ENCODE measurements around the gene ANKRD33B. TPM values are rescaled to one million over a fixed set of nuclear protein-coding genes. Genes with fewer than 3 reads are reported as not detected.

Gene ANKRD33B
- total and polyA plus RNA-seq, 2 donors from 2014 or later = 4.8 to 20.3 TPM

DNA sequence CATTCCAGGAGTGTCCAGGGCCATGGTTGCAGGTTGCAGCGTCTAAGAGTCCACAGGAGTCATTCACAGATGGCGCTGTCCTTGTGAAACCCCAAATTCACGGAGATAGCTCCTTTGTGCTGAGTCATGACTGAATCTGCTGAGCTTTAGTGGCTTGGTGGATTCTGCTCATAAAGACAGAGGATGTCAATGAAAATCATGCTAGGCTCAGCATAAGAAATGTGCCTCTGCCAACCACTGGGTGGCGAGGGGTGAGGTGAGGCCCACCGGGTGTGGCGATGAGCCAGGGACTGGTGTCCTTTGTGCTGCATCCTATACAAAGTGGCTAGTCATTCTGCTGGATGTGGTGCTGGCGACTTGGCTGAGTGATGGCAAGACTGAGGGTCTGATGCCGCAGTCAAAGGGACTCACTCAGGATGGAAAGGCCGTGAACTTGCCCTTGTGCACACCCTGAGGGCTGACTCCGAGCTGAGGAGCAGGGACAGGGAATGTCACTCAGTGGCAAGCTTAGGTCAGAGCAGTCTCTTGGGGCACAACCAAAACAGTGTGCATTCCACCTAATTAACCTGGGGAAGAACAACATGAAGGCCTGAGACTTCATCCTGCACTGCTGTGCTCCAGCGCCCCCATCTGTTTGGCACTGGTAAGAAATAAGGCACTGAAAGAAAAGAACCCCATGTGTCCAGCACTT is 125.7 kb downstream of the ANKRD33B start:
- H3K36me3 ChIP-seq (ENCODE audit: control insufficient read depth in 2 of 3, insufficient read depth in 3 of 3, low read length in 3 of 3) = no peaks in the 10 kb centered on the region
- DNase-seq (no peak), FAIRE-seq (no peak)
- peaks cover 0 to 2% (median 0%) of the 10 kb centered on the region in 3 donors for H3K4me1 ChIP-seq (ENCODE audit: control insufficient read depth in 2 of 3, insufficient read depth in 2 of 3, low read depth in 1 of 3, low read length in 3 of 3)
- intact Hi-C loops (cut with DNase I) = no loop called here
- TF ChIP-seq, protein P1, sequence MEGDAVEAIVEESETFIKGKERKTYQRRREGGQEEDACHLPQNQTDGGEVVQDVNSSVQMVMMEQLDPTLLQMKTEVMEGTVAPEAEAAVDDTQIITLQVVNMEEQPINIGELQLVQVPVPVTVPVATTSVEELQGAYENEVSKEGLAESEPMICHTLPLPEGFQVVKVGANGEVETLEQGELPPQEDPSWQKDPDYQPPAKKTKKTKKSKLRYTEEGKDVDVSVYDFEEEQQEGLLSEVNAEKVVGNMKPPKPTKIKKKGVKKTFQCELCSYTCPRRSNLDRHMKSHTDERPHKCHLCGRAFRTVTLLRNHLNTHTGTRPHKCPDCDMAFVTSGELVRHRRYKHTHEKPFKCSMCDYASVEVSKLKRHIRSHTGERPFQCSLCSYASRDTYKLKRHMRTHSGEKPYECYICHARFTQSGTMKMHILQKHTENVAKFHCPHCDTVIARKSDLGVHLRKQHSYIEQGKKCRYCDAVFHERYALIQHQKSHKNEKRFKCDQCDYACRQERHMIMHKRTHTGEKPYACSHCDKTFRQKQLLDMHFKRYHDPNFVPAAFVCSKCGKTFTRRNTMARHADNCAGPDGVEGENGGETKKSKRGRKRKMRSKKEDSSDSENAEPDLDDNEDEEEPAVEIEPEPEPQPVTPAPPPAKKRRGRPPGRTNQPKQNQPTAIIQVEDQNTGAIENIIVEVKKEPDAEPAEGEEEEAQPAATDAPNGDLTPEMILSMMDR (IDR thresholded peaks at IDR 0.05; ENCODE audit: borderline replicate concordance, extremely low read depth, insufficient read depth) = peak; percentile 19
- no peak overlapping the region for H3K9ac ChIP-seq (ENCODE audit: low read length in 3 of 3)
- no peak overlapping the region for H3K27ac ChIP-seq (ENCODE audit: low read depth in 2 of 2, low read length in 2 of 2)
- H3K27me3 ChIP-seq (ENCODE audit: control insufficient read depth, insufficient read depth, low read length) = no peaks in the 10 kb centered on the region
- H3K4me3 ChIP-seq (ENCODE audit: low read length in 3 of 3) = no peak overlapping the region
- H3K9me3 ChIP-seq (ENCODE audit: control insufficient read depth in 2 of 3, insufficient read depth in 1 of 3, low read length in 3 of 3) = peaks cover 0 to 5% (median 0%) of the 10 kb centered on the region in 3 donors

DNA sequence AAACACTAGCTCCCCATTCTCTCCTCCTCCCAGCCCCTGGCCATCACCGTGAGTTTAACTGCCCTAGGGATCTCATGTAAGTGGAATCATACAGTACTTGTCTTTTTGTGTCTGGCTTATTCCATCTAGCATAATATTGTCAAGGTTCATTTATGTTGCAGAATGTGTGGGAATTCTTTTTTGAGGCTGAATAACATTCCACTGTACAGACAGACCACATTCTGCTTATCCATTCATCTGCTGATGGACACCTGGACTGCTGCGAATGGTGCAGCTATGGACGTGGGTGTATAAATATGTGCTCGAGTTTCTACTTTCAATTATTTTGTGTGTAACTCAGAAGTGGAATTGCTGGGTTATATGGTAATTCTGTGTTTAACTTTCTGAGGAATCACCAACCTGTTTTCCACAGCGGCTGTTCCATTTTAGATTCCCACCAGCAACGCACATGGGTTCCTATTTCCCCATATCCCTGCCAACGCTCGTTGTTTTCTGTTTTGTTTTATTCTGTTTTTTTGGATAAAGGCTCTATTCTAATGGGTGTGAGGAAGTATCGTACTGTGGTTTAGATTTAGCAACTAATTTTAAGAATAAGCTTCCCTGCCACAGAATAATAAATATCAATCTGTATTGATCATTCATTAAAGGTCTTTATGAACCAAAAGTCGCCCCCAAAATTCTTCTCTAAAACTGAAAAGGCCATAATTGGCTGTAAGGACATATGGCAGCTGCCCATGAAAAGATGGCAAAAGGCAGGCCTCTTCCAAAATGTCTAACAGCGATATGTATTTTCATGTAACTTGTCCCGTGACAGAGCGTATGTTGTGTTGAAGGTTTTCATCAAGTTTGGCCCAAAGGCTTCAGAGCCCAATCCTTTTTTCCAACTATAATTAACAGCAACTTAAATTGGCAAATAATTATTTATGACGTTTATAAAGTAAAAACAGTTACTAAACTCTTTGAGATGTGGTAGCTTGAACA is 126.9 kb downstream of the ANKRD33B start:
- no peak overlapping the region for H3K27ac ChIP-seq (ENCODE audit: low read depth in 2 of 2, low read length in 2 of 2)
- no peak for FAIRE-seq
- H3K4me3 ChIP-seq (ENCODE audit: low read length in 3 of 3) = no peak overlapping the region
- no peaks in the 10 kb centered on the region for H3K27me3 ChIP-seq (ENCODE audit: control insufficient read depth, insufficient read depth, low read length)
- intact Hi-C loops (cut with DNase I) = no loop called here
- peaks cover 0 to 5% (median 0%) of the 10 kb centered on the region in 3 donors for H3K9me3 ChIP-seq (ENCODE audit: control insufficient read depth in 2 of 3, insufficient read depth in 1 of 3, low read length in 3 of 3)
- TF ChIP-seq, protein P1 (IDR thresholded peaks at IDR 0.05; ENCODE audit: borderline replicate concordance, extremely low read depth, insufficient read depth) = no peak
- H3K9ac ChIP-seq (ENCODE audit: low read length in 3 of 3) = no peak overlapping the region
- no peak for DNase-seq
- H3K4me1 ChIP-seq (ENCODE audit: control insufficient read depth in 2 of 3, insufficient read depth in 2 of 3, low read depth in 1 of 3, low read length in 3 of 3) = peaks cover 0 to 4% (median 0%) of the 10 kb centered on the region in 3 donors
- H3K36me3 ChIP-seq (ENCODE audit: control insufficient read depth in 2 of 3, insufficient read depth in 3 of 3, low read length in 3 of 3) = no peaks in the 10 kb centered on the region

DNA sequence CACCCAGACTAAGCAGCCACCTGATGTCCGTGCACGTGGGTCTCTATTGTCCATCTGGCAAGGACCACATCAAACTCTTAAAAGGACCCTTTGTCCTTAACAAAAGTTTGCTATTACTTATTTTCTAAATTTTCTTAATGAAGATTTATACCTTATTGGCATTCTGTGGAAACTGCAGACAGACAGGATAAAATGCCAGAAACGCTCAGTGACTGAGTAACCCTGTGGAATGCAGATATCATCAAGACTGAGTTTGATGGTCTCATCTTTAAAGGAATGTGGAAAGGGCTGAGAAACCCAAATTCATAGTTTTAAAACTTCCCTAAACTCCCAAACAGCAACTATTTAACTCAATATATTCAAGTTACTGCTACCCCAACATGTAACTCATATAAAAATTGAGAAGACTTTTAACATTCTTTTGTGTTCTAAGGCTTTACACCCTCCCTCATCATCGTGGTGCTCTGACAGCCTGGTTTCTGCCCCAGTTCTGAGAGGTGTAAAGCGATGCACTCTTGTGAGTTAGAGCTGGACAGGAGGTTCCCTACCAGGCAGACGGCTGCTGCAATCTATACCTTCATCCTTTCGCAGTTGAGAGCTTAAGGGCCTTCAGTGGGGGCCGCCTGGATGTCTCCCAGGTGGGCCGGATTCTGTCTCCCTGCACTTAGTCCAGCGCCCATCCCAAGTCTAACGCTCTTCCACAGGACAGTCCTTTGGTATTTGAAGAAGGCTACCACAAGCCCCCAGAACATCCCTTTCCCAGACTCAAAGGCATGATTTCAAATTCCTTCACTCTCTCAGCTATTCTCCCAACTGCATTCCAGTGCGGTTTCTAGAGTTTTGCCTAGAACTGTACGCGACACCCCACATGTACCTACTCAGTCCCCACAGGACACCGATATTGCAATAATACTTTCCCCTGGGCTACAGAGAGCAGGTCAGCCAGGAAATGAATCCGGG is 128.2 kb downstream of the ANKRD33B start:
- Histone ChIP-seq H3K36me3 (ENCODE audit: control insufficient read depth in 2 of 3, insufficient read depth in 3 of 3, low read length in 3 of 3) (no peaks in the 10 kb centered on the region), H3K9me3 (ENCODE audit: control insufficient read depth in 2 of 3, insufficient read depth in 1 of 3, low read length in 3 of 3) (peaks cover 0 to under 1% (median 0%) of the 10 kb centered on the region in 3 donors), H3K27ac (ENCODE audit: low read depth in 2 of 2, low read length in 2 of 2) (no peak overlapping the region), H3K27me3 (ENCODE audit: control insufficient read depth, insufficient read depth, low read length) (no peaks in the 10 kb centered on the region), H3K4me3 (ENCODE audit: low read length in 3 of 3) (no peak overlapping the region), H3K4me1 (ENCODE audit: control insufficient read depth in 2 of 3, insufficient read depth in 2 of 3, low read depth in 1 of 3, low read length in 3 of 3) (peaks cover 0 to 4% (median 0%) of the 10 kb centered on the region in 3 donors), H3K9ac (ENCODE audit: low read length in 3 of 3) (no peak overlapping the region)
- TF ChIP-seq, protein P1 (IDR thresholded peaks at IDR 0.05; ENCODE audit: borderline replicate concordance, extremely low read depth, insufficient read depth) = no peak
- DNase-seq (no peak), FAIRE-seq (no peak)
- intact Hi-C loops (cut with DNase I) = no loop called here
